H54 (cell line): ENCODE data around the gene RBM42.
"Not testable (repeated sequence)": the region's sequence is repeated elsewhere in the genome, so short reads cannot be mapped to it uniquely, and the experiment has no call there.

Source experiments
- DNase-seq: peaks from one replicate; pipeline ENCODE4 v3.0.0; 2011; ENCODE audit warnings: low spot score, mixed read lengths; ENCODE audit not compliant: insufficient read length
- FAIRE-seq: peaks from 3 replicates; lab custom pipeline; 2011; peaks lifted over from hg19 to GRCh38; lab: Jason Lieb, UNC
- POLR2A ChIP-seq: IDR thresholded peaks from 2 replicates; pipeline ENCODE4 v1.6.1; 2011; ENCODE audit warnings: low read depth, mild to moderate bottlenecking, low read length

Gene RBM42

GRCh38 chr19:35650581-35650980, 21.7 kb downstream of the RBM42 start:
- no peak for FAIRE-seq
- no peak for TF ChIP-seq POLR2A

DNA sequence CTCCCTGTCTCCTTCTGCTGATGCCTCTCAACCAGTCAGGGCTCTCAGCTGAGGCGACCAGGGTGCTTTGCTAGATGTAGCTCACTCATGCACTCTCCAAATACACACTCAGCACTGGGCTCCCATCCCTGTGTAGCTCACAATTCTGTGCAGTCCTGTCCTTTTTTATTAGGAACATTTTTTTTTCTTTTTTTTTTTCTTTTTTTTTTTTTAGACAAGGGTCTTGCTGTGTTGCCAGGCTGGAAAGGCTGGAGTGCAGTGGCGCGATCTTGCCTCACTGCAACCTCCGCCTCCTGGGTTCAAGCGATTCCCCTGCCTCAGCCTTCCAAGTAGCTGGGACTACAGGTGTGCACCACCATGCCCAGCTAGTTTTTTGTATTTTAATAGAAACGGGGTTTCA, 26.0 kb downstream of the RBM42 start:
- FAIRE-seq, DNase-seq: not testable (repeated sequence)

More at GRCh38 chr19:35650581-35650980, 21.7 kb downstream of the RBM42 start:
- no peak for DNase-seq

- no peak for FAIRE-seq
- no peak for TF ChIP-seq POLR2A
Observed at GRCh38 chr19:35655600-35655999, 26.8 kb downstream of the RBM42 start.

GRCh38 chr19:35656700-35657099, 27.9 kb downstream of the RBM42 start:
- no peak for DNase-seq
- no peak for TF ChIP-seq POLR2A
- no peak for FAIRE-seq

More at GRCh38 chr19:35655600-35655999, 26.8 kb downstream of the RBM42 start:
- no peak for DNase-seq

- no peak for TF ChIP-seq POLR2A
- FAIRE-seq = no peak
Observed at GRCh38 chr19:35657904-35658700, 29.3 kb downstream of the RBM42 start.

DNA sequence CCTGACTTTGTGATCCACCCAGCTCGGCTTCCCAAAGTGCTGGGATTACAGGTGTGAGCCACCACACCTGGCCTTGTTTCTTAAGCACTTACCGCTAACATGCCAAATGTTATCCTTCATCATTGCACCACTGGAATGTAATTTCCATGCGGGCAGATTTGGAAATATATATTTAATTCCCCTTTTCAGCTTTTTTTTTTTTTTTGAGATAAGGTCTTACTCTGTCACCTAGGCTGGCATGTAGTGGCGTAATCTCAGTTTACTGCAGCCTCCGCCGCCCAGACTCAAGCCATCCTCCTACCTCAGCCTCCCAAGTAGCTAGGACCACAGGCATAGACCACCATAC, 33.1 kb downstream of the RBM42 start:
- no peak for DNase-seq
- FAIRE-seq = no peak
- TF ChIP-seq POLR2A = no peak

More at GRCh38 chr19:35657904-35658700, 29.3 kb downstream of the RBM42 start:
- DNase-seq = no peak

GRCh38 chr19:35663981-35664380, 35.1 kb downstream of the RBM42 start:
- FAIRE-seq = no peak
- DNase-seq = no peak
- TF ChIP-seq POLR2A = no peak

DNA sequence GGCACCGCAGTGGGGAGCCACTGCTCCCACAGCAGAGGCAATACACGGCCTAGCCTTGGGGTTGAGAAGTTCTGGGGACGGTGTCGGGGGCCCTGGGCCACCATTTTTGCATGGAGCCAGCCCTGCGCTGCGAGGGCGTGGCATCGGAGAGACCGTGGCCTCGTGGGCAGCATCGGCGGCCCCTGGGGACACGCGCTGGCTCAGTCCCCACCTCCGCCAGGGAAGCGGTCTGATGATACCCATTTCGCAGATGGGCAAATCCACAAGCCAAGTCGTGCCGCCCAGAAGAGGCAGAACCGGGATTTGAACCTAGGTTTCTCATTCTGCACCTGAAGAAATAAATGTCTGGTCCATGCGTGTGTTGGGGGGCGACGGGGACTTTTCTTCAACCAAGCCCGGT, 36.3 kb downstream of the RBM42 start:
- FAIRE-seq = no peak
- no peak for DNase-seq
- TF ChIP-seq POLR2A = no peak

- DNase-seq (no peak), FAIRE-seq (no peak)
- TF ChIP-seq POLR2A = no peak
Observed at GRCh38 chr19:35665604-35666003, 36.8 kb downstream of the RBM42 start.

DNA sequence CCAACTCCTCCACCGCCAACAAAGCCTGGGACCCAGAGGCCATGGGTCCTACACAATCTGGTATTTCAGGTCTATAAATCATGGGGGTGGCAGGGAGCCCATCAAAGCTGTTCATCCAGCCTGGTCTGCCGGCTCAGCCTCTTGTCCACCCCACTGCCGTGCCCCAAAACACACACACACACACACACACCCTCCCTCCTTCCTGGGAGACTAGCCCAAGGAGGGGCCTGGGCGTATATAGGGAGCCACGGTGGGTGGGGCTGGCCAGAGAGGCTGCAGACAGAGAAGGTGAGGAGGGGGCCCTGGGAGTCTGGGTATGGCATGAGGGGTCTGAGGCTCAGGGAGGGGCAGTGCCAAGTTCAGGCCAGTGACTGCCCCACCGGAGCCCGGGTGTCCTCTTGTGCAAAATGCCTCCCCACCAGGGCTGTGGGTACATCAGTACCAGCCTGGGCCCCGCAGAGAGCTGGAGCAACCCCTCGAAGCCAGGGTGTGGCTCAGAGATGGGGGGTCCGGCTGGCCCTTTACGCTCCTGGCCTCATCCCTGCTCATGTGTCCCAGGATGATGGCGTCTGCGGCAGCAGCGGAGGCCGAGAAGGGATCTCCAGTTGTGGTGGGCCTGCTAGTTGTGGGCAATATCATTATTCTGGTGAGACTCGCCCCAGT, 37.5 kb downstream of the RBM42 start, which contains the start of gene UPK1A:
UPK1A (plus strand) TSS at position 267 of the 663 bp plus-strand sequence; CDS start at position 563, 296 bp downstream.
- no peak for TF ChIP-seq POLR2A
- FAIRE-seq = no peak
- no peak for DNase-seq

GRCh38 chr19:35669566-35669965, 40.7 kb downstream of the RBM42 start:
- TF ChIP-seq POLR2A = no peak
- no peak for FAIRE-seq
- no peak for DNase-seq

GRCh38 chr19:35669974-35670373, 41.1 kb downstream of the RBM42 start:
- FAIRE-seq = no peak
- TF ChIP-seq POLR2A = no peak
- no peak for DNase-seq

GRCh38 chr19:35670686-35671085, 41.9 kb downstream of the RBM42 start:
- FAIRE-seq = no peak
- TF ChIP-seq POLR2A = no peak
- no peak for DNase-seq

DNA sequence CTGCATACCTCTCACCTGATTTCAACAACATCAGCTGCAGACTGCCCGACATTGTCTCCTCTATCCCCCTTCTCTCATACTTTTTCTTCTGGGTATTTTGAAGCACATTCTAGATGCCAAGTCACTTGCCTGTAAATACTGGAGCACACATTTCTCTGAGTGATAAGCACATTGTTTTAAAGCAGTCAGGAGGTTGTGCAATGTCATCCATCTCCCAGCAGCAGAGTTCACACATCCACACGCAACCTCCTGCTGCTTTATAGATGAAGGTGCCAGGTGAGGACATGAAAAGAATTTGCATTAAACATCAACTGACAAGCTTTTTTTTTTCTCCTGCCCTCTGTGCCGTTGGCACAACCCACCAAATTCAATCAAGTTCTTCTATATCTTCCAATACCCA, 43.0 kb downstream of the RBM42 start:
- no peak for FAIRE-seq
- DNase-seq = no peak

More for the DNA sequence above, 43.0 kb downstream of the RBM42 start:
- TF ChIP-seq POLR2A = no peak
